Pancreas (tissue), 10 donors: ENCODE results near the gene TMOD2. TPM values are rescaled to one million over a fixed set of nuclear protein-coding genes. Genes with fewer than 3 reads are reported as not detected.

Experiments used
- ATAC-seq, 4 donors: fragments of 200-7000 bp; cut with Tn5 transposase; one replicate each; pipeline versions ENCODE4 v1.8.0 to v1.9.1; 2020; ENCODE audit warnings: mild to moderate bottlenecking in 4 of 4, moderate library complexity in 4 of 4
- DNase-seq, 6 donors: peaks; one replicate each; pipeline ENCODE4 v3.0.0-alpha.2; 2020
- FAIRE-seq: peaks from 2 replicates; lab custom pipeline; 2012; peaks lifted over from hg19 to GRCh38; lab: Jason Lieb, UNC
- H3K27ac ChIP-seq, 4 donors: fragments of 200-600 bp; sonication (generic); 1 replicate in 3 of 4; 2 replicates in 1 of 4; pipeline versions ENCODE4 v1.5.0 to v1.8.0; 2020
- H3K27me3 ChIP-seq, 4 donors: fragments of 200-600 bp; one replicate each; pipeline ENCODE4 v1.8.0; 2021
- H3K36me3 ChIP-seq, 3 donors: fragments of 200-600 bp; sonication (generic) in 1 of 3; one replicate each; pipeline versions ENCODE4 v1.5.0 to v1.8.0; 2020 to 2021
- H3K4me1 ChIP-seq, 3 donors: fragments of 200-600 bp; one replicate each; pipeline ENCODE4 v1.8.0; 2021
- H3K4me3 ChIP-seq, 4 donors: fragments of 200-600 bp; sonication (generic) in 2 of 4; one replicate each; pipeline versions ENCODE4 v1.5.0 to v1.8.0; 2020 to 2021
- H3K9me3 ChIP-seq, 4 donors: fragments of 200-600 bp; one replicate each; pipeline ENCODE4 v1.8.0; 2021
- WGBS, 2 donors: extraction: QIAGEN DNeasy Blood & Tissue Kit; methylation state at CpG; one replicate each; pipeline ENCODE4 v1.1.7; 2013; 5-methylcytosine and 5-hydroxymethylcytosine counted together
- intact Hi-C, 3 donors: fragments of 100-400 bp; cut with DNase I; formaldehyde crosslinking; loops; one replicate each; pipeline versions ENCODE4 v1.11.1 to v1.14.2; 2022
- polyA plus RNA-seq, 2 donors: library from polyadenylated mRNA; stranded (reverse); fragments of 200-250 nt; gene quantifications; one replicate each; pipeline ENCODE4 v1.2.3, GENCODE V29; 2013
- total RNA-seq, 6 donors: library from RNA; stranded (reverse); fragmentation: NEBNext Ultra II Directional in 4 of 6; extraction: Animal tissue kit (Norgen Biotek cat#: 25700) in 4 of 6; gene quantifications; one replicate each; pipeline versions ENCODE4 v1.2.1 to v1.2.4, GENCODE V29; 2021 to 2023
- TF ChIP-seq, protein P1 (sequence below), 4 donors: fragments of 200-600 bp; sonication (generic) in 3 of 4; IDR thresholded peaks; one replicate each; pipeline versions ENCODE4 v1.5.0 to v1.8.0; 2021; ENCODE audit warnings: antibody characterized with exemption in 4 of 4
- donor health status: healthy with polysubstance abuse.
- donor health status: DM: no; HTN: no; CAD: no; lungs with moderate emphysema.
- donor health status: DM: no; HTN: no; CAD: no.
- donor health status: control.
- donor health status: control.
- donor health status: Bipolar disorder and iron deficiency.
- donor health status: DM: yes; HTN: yes; CAD: no.
- donor health status: DM: no; HTN: no; CAD: no.
- donor health status: DM: no; HTN: no; CAD: no.
- donor health status: DM: yes; HTN: yes; CAD: no.

The TMOD2 gene
- total and polyA plus RNA-seq, 8 donors, result 1.1 to 6.8 (median 3.3) TPM

DNA sequence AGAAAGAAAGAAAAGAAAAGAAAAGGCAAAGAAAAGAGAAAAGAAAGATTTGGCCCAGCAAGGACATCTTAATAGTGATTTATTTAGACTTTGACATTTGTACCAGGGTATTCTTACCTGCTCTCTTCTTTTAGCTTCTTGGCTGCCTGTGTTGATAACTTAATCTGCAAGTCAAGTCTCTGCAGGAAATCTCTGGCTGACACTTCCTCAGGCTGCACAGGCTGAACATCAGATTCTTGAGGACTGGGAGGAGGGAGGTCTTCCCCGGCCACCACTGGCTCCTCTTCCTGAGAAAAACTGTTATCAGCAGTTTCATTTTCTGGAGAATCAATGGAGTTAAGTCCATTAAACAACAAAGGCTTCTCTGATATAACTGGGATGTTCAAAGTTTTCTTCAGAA is 26.7 kb upstream of the TMOD2 start:
- no peak for DNase-seq
- no peak for FAIRE-seq
- intact Hi-C loops, result no loop called here
- H3K27ac ChIP-seq, result no peak overlapping the region
- H3K4me1 ChIP-seq, result peaks cover 0 to 3% (median 0%) of the 10 kb centered on the region in 3 donors
- no peaks in the 10 kb centered on the region for H3K36me3 ChIP-seq
- no peak for ATAC-seq
- no peaks in the 10 kb centered on the region for H3K9me3 ChIP-seq
- no peak overlapping the region for H3K4me3 ChIP-seq
- TF ChIP-seq, protein P1, sequence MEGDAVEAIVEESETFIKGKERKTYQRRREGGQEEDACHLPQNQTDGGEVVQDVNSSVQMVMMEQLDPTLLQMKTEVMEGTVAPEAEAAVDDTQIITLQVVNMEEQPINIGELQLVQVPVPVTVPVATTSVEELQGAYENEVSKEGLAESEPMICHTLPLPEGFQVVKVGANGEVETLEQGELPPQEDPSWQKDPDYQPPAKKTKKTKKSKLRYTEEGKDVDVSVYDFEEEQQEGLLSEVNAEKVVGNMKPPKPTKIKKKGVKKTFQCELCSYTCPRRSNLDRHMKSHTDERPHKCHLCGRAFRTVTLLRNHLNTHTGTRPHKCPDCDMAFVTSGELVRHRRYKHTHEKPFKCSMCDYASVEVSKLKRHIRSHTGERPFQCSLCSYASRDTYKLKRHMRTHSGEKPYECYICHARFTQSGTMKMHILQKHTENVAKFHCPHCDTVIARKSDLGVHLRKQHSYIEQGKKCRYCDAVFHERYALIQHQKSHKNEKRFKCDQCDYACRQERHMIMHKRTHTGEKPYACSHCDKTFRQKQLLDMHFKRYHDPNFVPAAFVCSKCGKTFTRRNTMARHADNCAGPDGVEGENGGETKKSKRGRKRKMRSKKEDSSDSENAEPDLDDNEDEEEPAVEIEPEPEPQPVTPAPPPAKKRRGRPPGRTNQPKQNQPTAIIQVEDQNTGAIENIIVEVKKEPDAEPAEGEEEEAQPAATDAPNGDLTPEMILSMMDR (IDR thresholded peaks at IDR 0.05), result no peak
- 56 to 67% methylated on average over 1 of the region's 1 CpG for WGBS, 2 donors
- no peaks in the 10 kb centered on the region for H3K27me3 ChIP-seq

DNA sequence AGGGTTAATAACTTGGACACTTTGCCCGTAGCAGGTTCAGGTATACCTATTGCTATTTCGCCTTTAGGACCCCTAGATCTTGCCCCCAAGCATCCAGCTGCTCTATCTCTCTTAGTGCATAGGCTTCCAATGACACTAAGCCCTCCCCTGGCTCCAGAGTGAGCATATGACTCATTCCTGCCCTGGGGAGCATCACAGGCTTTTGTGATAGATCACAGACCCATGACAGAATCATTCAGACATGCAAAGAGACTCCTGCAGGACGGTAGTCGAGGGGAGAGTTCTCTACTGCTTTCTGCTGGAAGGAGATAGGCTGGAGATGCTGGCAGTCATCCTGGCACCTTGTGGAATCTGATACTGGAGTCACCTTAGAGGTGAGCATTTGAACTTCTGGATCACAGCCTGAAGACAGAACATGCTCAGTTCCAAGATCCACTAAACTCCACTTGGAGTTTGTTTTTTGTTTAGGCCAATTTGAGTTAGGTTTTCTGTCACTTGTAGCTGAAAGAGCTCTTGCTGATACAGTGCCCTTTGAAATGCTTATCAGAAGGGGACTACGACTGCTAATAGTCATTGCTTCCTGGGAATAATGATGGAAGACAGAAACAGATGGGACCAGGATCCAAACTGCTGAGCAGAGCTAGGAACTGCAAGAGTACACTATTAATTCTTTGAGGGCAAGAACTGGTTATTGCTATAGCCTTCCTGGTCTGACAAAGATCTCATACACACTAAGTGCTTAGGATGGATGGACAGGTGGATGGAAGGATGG is 24.9 kb upstream of the TMOD2 start:
- no peak for FAIRE-seq
- intact Hi-C loops, result no loop called here
- DNase-seq, result peak in 1 of 6 donors; percentile 18

DNA sequence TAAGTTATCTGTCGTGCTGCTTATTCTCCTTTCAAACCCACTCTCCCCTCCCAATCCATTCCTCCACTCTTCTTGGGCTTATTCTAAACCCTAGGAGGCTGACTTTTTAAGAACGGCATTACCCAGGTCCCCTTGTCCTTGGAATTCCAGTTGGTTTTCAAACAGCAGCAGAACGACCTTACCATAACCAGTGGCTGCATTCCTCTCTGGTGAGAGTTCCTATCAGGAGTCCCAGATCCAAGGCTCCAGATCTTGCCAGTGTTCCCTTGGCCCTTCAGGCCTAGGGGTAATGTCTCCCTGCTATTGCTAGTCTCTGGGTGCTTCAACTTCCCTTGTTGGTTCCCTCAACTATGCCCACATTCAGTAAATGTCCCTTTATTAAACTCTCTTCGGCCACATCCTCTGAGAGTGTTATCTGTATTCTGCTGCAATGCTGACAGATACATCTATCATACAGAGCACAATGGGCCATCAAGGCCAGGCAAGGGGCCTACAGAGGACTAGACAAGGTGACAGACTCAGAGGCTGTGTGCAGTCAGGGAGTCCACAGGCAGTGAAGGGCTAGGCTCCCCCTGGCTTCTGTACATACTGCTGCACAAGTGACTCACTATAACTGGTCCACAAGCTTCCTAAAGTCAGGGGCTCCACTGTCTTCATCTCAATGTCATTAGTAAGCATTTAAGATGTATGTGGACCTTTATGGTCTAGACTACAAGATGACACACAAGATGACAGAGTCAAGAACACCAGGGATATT is 24.1 kb upstream of the TMOD2 start:
- no peaks in the 10 kb centered on the region for H3K36me3 ChIP-seq
- no peak overlapping the region for H3K4me3 ChIP-seq
- intact Hi-C loops, result no loop called here
- H3K27ac ChIP-seq, result no peak overlapping the region
- DNase-seq, result no peak
- H3K9me3 ChIP-seq, result no peaks in the 10 kb centered on the region
- H3K4me1 ChIP-seq, result peaks cover 3 to 7% (median 5%) of the 10 kb centered on the region in 3 donors
- TF ChIP-seq, protein P1 (IDR thresholded peaks at IDR 0.05), result no peak
- no peaks in the 10 kb centered on the region for H3K27me3 ChIP-seq
- WGBS, 2 donors, result 72 to 75% methylated on average over 4 of the region's 4 CpGs
- no peak for FAIRE-seq
- ATAC-seq, result peak in 2 of 4 donors; percentile 24 to 28

More for the DNA sequence above, 24.9 kb upstream of the TMOD2 start:
- H3K9me3 ChIP-seq, result no peaks in the 10 kb centered on the region
- H3K36me3 ChIP-seq, result no peaks in the 10 kb centered on the region
- no peak overlapping the region for H3K27ac ChIP-seq
- TF ChIP-seq, protein P1 (IDR thresholded peaks at IDR 0.05), result no peak
- 29% methylated on average over 5 of the region's 5 CpGs for WGBS, 2 donors
- H3K4me3 ChIP-seq, result no peak overlapping the region
- peak; percentile 35 to 86 (median 81) for ATAC-seq
- no peaks in the 10 kb centered on the region for H3K27me3 ChIP-seq
- H3K4me1 ChIP-seq, result peaks cover 0 to 3% (median 3%) of the 10 kb centered on the region in 3 donors

DNA sequence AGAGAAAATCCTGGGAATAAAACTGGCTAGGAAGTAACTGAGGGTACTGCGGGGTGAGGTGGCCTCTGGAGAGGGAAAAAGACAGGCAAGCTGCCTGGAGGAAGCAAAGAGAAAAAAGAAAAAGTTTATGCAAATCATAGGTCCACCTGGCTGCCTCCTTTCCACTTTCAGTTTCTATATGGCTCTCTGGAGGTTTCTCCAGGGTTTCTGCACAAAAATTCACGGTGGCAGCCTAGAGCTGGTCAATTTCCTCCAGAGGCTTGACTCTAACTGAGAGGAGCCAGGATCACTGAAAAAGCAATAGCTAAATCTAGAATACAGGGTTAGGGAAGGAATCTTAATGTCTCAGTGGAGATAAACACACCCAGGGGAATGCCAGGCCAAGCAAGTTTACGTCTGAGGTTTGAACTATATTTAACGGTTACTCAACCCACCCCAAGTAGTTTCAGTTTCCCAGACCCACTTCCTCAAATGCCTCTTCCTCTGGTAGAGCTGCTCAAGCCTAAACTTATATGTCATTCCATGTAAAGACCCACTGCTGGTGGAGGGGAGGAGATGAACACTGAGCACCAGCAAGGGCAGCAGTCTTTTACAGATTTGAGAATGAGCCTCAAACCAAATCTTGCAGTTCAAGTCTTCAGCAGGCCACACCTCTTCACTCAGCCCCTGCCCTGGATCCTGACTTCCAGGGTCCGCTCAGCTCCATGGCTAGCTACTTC is 19.7 kb upstream of the TMOD2 start:
- Histone ChIP-seq H3K9me3 (no peaks in the 10 kb centered on the region), H3K4me3 (peak overlapping the region in 2 of 4 donors; percentile 18 to 27), H3K27ac (peak overlapping the region; percentile 20 to 89 (median 60)), H3K27me3 (no peaks in the 10 kb centered on the region), H3K4me1 (peaks cover 5 to 12% (median 8%) of the 10 kb centered on the region in 3 donors), H3K36me3 (no peaks in the 10 kb centered on the region)
- ATAC-seq, result peak; percentile 71 to 80 (median 77)
- TF ChIP-seq, protein P1 (IDR thresholded peaks at IDR 0.05), result no peak
- intact Hi-C loops, result loop anchor here in 1 of 3 donors (10.0 kb wide), 1 partner anchor 177 kb away; no protein-coding TSS in a partner anchor
- 22 to 29% methylated on average over 5 of the region's 5 CpGs for WGBS, 2 donors
- FAIRE-seq, result no peak
- peak in 1 of 6 donors; percentile 45 for DNase-seq
